GM18517 (cell line): Measurements from ENCODE around the gene FAM72D.
"Not testable (repeated sequence)": the region's sequence is repeated elsewhere in the genome, so short reads cannot be mapped to it uniquely, and the experiment has no call there.

Experiments used
- ATAC-seq: cut with Tn5 transposase; IDR thresholded peaks from one replicate; pipeline ENCODE4 v1.9.1; 2021; ENCODE audit warnings: mild to moderate bottlenecking, moderate library complexity; ENCODE audit not compliant: unreplicated experiment

The FAM72D gene

DNA sequence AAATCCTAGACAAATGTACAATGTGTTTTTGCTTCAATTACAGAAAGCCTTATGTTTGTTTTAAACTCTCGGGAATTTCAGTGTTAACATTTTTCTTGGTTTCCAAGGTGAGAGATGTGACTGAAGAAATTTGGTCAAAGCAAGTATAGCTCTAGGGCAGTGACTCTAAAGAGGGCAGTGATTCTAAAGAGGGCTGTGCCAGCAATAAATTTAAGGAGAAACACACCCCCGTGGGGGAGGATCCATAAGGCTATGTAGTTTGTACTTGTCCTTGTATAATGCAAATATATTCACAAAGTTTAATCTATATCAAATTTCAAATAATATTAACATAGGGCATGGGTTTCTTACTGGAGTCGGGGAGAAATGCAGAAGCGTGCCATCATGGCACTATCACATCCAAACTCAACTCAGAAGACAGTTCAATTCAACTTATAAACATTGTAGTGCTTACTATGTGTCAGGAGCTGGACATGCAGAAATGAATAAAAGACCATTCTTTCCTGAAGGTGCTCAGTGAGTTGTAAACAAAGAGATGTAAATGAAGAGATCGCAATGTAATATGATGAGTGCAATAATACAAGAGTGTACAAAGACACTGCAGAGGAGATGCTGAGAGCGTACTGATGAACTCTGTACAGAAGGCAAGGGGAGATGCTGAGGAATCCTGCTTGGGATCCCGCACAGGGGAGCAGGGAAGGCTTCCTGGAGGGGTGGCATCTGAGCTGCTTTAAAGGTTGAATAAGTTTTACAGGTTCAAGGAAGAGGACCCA is 13.1 kb upstream of the FAM72D start:
- ATAC-seq: not testable (repeated sequence)

DNA sequence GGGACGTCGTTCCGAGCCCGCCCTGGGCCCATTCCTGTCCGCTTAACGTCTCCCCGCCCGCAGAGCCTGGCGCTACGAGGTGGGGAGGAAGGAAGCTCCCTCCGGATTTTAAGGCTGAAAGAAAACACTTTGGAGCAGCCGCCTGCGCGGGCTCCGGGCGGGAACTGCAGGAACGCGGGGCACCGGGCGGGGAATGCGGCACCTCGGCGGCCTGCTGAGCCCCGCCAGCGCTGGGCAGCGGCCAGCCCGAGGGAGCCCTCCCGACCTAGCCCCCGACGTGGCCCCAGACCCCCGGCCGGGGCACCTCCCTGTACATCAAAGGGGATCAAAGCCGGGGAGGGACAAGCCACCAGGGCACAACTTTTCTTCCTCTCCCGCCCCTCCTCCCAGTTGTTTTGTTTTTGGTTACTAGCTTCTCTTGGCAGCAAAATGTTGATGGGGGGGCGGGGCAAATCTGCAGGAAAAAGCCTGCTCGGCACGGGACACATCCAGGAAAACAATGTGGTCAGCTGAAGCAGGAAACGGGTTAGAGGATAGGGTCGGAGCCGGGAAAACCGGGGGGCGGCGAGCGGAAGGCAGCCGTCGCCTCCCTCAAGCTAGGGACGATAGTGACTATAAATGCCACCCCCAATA is 2.1 kb upstream of the FAM72D start:
- not testable (repeated sequence) for ATAC-seq

DNA sequence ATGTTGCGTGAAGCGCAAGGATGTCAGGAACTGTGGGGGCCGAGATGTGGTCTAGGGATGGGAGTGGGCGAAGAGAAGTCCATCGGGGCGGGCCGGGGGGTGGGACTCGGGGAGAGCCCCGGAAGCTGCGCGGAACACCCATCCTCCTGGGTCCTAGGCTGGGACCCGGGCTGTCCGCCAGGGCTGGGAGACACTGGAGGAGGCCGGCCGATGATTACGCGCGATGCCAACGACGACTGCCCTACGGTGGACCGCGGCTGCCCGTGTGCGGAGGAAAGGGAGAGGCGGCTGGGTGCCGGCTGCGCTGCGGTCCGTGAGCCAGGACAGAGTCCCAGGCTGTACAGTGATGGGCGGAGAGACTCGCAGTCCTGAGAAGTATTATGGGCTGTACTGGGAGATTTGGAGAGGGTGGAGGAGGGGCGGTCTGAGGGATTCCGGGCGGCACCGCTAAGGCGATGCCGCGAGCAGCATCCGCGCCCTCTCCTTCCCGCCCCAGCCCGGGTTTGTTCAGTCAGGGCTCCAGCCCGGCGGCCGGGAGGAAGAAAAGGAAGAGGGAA is 1.0 kb upstream of the FAM72D start:
- ATAC-seq: peak; percentile 3

DNA sequence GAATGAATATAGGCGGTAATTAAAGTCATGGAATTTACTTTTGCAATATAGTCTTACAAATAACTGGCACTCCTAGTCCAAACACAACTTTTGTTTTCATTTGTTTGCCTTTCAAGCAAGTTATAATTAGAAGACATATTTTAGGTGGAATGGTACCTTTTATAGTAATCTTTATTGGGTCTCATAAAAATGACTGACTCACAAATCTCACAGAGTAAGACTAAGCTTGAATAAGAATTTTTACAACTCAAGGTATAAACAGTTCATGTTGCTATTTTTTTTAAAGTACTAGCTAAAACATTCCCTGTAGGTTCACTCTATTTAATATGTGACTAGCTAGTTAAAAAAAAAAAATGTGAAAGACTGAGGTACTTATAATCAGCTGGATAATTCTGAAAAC is 6.0 kb downstream of the FAM72D start:
- ATAC-seq: not testable (repeated sequence)

DNA sequence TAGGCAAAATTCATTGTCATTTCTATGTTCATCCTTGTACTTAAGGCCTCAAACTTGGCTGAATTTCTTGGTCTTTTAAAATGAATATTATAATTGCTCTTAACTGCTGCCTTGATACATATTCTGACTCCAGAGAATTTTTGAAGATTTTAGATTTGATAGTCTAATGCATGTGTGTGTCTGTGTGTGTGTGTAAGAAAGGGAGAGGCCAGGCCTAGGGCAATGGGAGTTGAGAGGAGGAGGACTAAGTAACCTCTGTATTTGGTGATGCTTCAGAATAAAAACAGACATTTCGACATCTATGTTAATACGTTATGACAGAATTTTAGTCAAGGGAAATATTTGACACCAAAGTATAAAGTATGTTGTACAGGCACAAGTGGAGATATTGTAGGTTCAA is 7.5 kb downstream of the FAM72D start:
- not testable (repeated sequence) for ATAC-seq

DNA sequence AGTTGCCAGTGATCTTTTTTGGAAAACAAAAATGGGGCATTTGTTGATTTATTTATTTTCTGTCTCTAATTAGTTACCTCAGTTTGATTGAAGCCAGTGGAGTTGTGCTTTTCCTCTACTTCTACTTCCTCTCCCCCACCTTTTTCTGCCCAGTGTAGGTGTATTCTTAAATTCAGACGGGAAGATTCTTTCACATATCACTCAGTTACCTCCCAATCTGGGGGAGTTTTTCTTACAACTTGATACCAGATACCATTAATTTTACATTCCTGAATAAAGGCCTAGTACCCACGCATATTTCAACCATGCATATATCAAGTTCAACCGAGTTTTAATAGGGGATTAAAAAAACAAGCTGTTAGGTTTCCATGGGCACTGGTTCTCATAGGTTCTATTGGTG is 15.9 kb downstream of the FAM72D start:
- not testable (repeated sequence) for ATAC-seq

DNA sequence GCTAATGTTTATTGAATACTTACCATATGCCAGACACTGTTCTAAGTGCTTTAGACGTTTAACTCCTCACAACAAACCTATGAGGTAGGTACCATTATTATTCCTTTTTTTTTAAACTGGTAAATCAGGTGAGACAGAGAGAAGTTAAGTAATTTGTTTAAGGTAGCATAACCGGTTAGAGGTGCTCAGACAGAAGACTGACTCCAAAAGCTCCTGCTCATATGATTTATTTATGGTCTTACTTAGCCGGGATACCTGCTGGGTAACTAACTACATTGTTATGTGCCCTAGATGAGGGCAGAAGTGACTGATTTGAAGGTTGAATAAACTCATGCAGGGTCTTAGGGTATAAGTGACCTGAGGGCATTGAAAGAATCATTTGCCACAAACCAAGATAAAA is 16.9 kb downstream of the FAM72D start:
- not testable (repeated sequence) for ATAC-seq

DNA sequence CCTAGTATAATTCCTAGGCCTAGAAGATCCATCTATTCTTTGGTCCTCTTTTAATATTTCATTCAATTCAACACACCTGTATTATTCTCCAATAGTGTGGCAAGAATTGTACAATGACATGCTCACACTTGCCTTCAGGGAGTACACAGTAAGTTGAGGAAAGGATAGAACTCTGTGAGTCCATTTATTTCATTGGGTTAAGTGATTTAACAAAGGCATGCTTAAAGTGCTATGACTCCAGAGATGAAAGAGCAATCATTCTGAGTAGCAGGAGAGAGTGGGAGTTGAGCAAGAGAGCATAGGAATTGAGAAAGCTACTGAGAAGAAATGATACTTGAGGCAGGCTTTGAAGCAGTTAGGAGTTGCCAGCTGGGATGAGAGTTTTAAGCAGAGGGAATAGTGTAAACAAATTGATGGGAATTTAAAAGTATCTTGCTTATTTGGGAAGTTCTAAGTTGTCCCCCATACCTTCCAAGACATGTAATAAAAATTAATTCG is 18.8 kb downstream of the FAM72D start:
- not testable (repeated sequence) for ATAC-seq

DNA sequence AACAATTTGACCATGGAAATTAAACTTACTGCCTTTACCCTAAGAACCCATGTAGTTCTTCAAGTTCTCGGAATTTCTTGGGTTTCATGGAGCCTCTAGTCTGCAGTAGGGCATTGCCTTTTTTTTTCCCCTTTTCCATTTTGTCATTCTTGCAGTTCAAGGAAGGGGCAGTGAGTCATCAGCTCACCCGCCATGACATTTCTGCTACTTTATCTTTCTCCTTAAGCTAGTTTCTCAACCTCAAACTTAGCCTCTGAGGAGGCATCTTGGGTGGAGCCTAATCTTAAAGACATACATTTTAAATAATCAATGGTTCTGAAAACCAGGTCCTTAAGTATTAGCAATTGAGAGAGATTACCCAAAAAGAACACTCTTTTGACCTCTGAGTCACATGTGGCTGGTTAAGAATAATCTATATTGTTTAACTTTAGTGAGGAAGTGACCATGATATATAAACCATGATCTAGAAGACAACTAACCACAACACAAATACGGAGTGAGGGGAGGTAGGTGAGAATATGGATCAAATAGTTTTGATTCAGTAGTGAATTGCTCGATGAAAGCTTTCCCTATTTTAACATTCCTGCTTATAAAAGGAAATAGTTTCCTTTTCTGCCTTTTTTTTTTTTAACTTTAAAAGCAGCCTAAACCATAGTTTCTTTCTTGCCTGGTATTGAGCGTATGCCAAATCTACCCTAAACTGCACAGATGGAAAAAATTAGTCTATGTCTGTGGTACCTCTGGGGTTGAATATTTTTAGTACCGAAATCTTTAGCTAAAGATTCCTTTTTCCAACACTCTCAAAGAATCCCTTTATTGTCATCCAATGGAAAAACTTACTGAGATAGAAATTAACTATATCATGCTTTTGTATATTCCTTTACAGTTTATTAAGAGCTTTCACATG is 20.1 kb downstream of the FAM72D start:
- ATAC-seq: not testable (repeated sequence)

DNA sequence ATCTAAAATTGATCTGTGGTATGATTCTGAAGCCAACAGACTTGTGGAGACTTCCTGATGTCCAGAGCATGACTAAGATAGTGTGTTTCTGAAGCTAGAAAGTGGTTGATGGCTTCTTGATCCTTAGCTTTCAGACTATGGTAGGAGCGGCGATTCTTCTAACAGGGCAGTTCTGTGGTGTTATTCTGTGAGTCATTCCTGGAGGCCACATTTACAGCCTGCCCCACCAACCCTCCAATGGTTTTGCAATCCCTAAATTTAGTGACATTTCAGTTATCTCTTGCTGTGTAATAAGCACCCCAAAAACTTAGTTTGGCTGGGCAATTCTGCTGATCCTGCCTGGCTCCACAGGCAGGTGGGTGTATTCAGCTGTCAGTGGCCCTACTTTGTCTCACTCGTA is 24.1 kb downstream of the FAM72D start:
- not testable (repeated sequence) for ATAC-seq

DNA sequence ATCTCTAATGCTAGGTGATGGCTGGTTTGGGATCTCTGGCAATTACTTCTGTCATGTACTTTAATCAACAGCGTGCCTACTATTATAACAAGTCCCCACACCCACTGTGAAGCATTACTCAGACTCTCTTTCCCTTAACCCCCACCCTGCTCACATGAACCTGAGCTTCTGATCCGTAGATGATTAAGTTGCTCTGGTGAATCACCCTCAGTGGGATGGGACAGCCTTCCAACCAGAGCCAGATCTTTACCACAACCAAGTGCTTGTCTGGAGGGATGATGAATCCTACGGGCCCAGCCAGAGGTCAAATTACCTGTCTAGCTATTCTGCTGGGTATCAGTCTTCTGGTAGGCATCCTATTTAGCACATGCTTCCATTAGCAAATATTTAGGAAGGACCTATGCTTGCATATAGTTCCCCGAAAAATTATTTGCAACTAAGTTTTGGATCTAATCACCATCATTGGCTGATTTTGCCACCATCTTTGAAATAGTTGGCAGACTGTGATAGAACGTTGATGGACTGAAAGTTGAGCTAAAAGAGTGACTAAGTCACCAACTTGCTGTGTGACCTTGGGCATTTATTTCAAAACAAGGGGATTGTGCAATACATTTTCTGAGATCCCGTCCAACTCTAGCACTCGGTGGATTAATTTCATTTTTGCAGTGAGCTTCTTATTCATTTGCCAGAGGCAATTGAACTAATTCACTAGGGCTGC is 26.7 kb downstream of the FAM72D start:
- ATAC-seq: not testable (repeated sequence)

DNA sequence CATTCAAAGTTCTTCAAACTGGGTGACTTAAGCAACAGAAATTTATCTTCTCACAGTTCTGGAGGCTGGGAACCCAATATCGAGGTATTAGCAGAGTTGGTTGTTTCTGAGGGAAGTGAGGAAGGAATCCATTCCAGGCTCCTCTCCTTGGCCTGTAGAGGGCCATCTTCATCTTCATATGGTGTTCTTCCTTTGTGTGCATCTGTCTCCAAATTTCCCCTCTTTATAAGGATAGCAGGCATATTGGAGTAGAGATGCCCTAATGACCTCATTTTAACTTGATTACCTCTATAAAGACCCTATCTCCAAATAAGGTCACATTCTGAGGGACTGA is 27.3 kb downstream of the FAM72D start:
- ATAC-seq: not testable (repeated sequence)

DNA sequence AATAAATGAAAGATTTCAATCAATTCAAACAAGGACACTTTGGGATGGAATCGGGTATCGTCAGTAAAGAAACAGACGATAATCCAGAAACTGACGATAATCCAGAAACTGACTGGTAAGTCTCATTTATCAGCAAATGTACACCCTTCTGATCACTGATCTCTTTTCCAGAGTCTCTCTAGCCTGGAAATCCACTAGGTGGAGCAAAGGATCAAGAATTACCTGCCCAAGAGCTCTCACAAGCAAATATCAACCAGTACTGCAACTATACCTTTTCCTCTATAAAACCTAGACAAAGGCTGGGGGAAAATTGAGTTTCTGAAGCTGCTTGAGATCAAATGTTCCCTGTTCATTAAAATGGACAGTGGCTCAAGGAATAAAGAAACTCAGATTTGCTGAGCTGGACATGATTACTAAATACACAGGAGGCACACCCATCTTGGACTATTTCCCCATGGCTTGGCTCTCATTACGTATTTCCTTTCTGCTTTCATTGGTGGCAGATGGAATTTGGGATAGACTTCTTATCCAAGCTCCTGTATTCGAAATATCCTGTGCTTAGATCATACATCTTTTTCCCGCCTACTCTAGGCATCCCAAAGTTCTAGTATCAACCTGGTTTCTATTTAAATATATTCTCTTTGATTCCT is 28.3 kb downstream of the FAM72D start:
- ATAC-seq: not testable (repeated sequence)

DNA sequence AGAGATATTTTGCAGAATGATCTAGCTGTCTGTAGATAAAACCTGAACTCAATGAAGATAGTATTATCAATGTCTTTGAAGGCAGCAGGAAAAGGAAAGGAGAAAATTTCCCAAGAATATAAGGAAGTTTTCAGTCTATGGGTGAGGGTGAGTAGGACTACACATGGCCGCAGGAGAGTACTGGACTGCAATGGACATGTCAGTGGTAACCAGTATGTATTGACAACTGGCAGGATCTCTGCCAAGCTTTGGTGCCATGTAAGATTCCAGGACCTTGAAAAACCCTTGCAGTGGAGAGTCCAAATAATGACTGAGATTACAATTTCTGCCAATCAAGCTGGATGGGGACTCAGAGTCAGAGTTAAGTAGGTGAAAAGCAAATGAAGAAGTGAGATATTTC is 29.3 kb downstream of the FAM72D start:
- not testable (repeated sequence) for ATAC-seq

DNA sequence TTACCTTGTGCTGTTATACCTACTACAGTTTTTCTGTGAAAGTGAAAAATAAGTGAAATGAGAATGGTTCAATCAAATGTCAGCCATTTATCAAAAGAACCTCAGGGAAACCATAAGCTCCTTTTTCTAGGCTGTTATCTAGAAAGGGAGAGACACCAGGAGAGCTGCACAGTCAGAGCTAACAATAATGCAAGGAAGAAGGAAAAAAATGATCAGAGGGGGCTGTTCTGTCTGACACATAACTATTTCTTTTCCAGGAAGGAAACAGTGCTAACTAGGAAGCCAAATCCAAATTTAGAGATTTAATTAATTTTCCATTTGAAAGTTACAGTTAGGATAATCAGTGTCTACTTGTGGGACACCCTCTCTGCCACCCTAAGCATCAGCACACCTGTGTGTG is 31.4 kb downstream of the FAM72D start:
- not testable (repeated sequence) for ATAC-seq

DNA sequence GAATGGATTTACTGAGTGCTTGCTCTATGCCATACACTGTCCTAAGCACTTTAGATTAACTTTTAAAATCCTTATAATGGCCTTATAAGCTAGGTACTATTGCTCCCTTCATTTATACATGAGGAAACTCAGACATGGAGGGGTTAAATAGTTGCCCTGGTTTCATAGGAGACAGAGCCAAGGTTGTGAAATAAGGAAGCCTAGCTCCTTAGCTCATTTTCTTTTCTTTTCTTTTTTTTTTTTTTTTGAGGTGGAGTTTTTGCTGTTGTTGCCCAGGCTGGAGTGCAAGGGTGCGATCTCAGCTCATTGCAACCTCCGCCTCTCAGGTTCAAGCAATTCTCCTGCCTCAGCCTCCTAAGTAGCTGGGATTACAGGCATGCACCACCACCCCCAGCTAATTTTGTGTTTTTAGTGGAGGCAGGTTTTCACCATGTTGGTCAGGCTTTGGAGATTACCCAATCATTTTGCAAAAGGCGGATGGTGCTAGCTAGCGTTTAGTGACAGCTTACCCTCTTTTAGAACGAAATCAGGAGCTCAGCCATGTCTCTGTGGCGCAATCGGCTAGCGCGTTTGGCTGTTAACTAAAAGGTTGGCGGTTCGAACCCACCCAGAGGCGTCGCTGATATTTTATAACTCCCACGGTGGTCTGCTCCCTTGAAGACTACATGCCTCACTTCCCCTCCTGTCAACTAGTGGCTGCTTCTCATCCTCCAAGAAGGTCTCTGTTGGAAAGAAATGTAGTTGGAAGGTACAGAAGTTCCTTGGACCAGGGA is 33.1 kb downstream of the FAM72D start:
- ATAC-seq: not testable (repeated sequence)

DNA sequence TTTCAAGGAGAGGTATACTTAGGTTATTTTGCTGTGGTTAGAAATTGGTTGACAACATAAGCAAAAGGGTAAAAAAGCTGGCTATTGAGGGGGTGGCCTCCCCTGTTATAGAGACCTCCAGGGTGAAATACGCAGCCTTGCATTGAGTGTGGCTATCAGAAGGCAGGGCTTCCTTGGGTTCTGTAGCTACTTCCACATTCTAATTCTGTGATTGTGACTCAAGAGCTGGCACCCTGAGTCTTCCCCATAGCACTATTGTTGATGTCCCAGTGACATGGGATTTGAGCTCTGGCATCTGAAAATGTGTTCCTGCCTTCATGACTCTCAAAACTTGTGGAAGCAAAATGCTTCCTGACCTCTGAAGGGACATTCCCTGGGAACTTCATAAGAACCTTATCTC is 38.7 kb downstream of the FAM72D start:
- not testable (repeated sequence) for ATAC-seq

DNA sequence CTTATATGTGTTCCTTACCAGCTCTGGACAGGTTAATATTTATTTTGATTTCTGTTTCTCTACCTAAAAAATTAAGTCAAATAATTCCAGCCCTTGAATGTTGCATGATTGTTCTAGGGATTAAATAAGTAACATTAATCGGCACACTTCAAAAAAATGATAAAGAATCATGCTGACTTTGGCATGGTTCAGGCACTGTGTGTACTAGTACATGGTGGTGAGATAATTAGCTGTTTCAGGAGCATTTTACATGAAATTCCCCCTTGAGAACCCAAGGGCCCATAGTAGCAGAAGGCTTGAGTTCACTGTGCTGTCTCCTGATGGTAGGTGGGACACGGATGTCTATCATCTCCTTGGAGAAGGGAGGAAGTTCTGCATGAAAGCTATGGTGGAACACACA is 44.8 kb downstream of the FAM72D start:
- not testable (repeated sequence) for ATAC-seq
